HCT116 (cell line): ENCODE data around the gene IQCF2. TPM values are rescaled to one million over a fixed set of nuclear protein-coding genes. Genes with fewer than 3 reads are reported as not detected.

ENCODE experiments used
- ATAC-seq: fragments of 200-7000 bp; cut with Tn5 transposase; 2 replicates; pipeline ENCODE4 v1.9.1; 2020; ENCODE audit warnings: mild to moderate bottlenecking, moderate library complexity
- BruUV-seq: library from RNA; stranded (reverse); fragments of 400-500 nt; replicated peaks from 2 replicates; lab custom pipeline; 2021; lab: Mats Ljungman, UMichigan
- CTCF ChIA-PET: fragments of 300-600 bp; sonication (Branson Sonifier 250); formaldehyde crosslinking; loops from one replicate; lab custom pipeline; 2021; ENCODE audit warnings: antibody characterized with exemption; lab: Charles Lee
- POLR2A ChIA-PET: fragments of 300-600, 350-600 bp; sonication (Branson Sonifier 250); formaldehyde crosslinking; loops from one replicate; lab custom pipeline; 2021; ENCODE audit warnings: antibody characterized with exemption; lab: Charles Lee
- RAD21 ChIA-PET, 2 experiments: fragments of 300-600 bp; sonication (Branson Sonifier 250); formaldehyde crosslinking; loops; one replicate each; lab custom pipeline; 2023; ENCODE audit warnings: low total read pairs in 2 of 2; ENCODE audit not compliant: uncharacterized antibody in 2 of 2, unreplicated experiment in 2 of 2, low non-redundant PET in 1 of 2; lab: Charles Lee
- DNase-seq: peaks from one replicate; pipeline ENCODE4 v3.0.0-alpha.2; 2010; ENCODE audit warnings: low read depth, low spot score
- H2AFZ ChIP-seq: fragments of 200-600 bp; shearing (Covaris generic), sonication (generic); 2 replicates; pipeline ENCODE4 v1.6.1; 2017; ENCODE audit warnings: low read depth, mixed run types, mixed read lengths, antibody characterized with exemption, low read length; ENCODE audit not compliant: poor library complexity, severe bottlenecking
- H3K27ac ChIP-seq: 2 replicates; pipeline ENCODE4 v1.5.1; 2012; ENCODE audit warnings: low read depth, low read length
- H3K27me3 ChIP-seq: fragments of 200-600 bp; sonication (generic); 2 replicates; pipeline ENCODE4 v1.6.1; 2016; ENCODE audit warnings: mixed run types, low read length, mixed read lengths; ENCODE audit not compliant: insufficient read depth
- H3K36me3 ChIP-seq, 2 experiments: fragments of 200-500 bp in 1 of 2; fragments of 200-600 bp in 1 of 2; sonication (Bioruptor generic) in 1 of 2; sonication (generic) in 1 of 2; 2 replicates each; pipeline versions ENCODE4 v1.5.1 to v1.6.1; 2014 to 2016; ENCODE audit warnings: low read length in 2 of 2, inconsistent platforms in 1 of 2, mixed read lengths in 1 of 2, mixed run types in 1 of 2; ENCODE audit not compliant: insufficient read depth in 2 of 2, control insufficient read depth in 1 of 2
- H3K4me1 ChIP-seq, 2 experiments: fragments of 200-600 bp in 1 of 2; sonication (generic) in 1 of 2; 2 replicates each; pipeline versions ENCODE4 v1.5.1 to v1.6.1; 2012 to 2017; ENCODE audit warnings: low read length in 2 of 2, inconsistent platforms in 1 of 2, mild to moderate bottlenecking in 1 of 2, mixed read lengths in 1 of 2, mixed run types in 1 of 2, moderate library complexity in 1 of 2; ENCODE audit not compliant: insufficient read depth in 2 of 2, control insufficient read depth in 1 of 2
- H3K4me2 ChIP-seq: fragments of 200-600 bp; sonication (generic); 2 replicates; pipeline ENCODE4 v1.6.1; 2017; ENCODE audit warnings: mixed run types, low read length, mixed read lengths
- H3K4me3 ChIP-seq, 2 experiments: fragments of 200-600 bp in 1 of 2; sonication (generic) in 1 of 2; replicated peaks in 1 of 2; 2 replicates each; pipeline ENCODE4 v1.5.1; 2011 to 2016; ENCODE audit warnings: low read length in 2 of 2, control low read depth in 1 of 2, low read depth in 1 of 2, mild to moderate bottlenecking in 1 of 2, mixed read lengths in 1 of 2, mixed run types in 1 of 2
- H3K79me2 ChIP-seq: fragments of 200-600 bp; sonication (generic); 2 replicates; pipeline ENCODE4 v1.6.1; 2017; ENCODE audit warnings: mild to moderate bottlenecking, mixed run types, low read length, moderate library complexity, mixed read lengths; ENCODE audit not compliant: insufficient read depth
- H3K9ac ChIP-seq: fragments of 200-600 bp; sonication (generic); 2 replicates; pipeline ENCODE4 v1.6.1; 2016; ENCODE audit warnings: low read length, mixed read lengths
- H3K9me2 ChIP-seq: fragments of 200-600 bp; sonication (generic), shearing (Covaris generic); 2 replicates; pipeline ENCODE4 v1.6.1; 2017; ENCODE audit warnings: mixed run types, mild to moderate bottlenecking, moderate library complexity; ENCODE audit not compliant: insufficient read depth
- H3K9me3 ChIP-seq, 2 experiments: fragments of 200-500 bp in 1 of 2; fragments of 200-600 bp in 1 of 2; sonication (Bioruptor generic) in 1 of 2; sonication (generic) in 1 of 2; 2 replicates each; pipeline ENCODE4 v1.6.1; 2014 to 2017; ENCODE audit warnings: low read length in 2 of 2, mixed read lengths in 2 of 2, inconsistent platforms in 1 of 2, low read depth in 1 of 2, mild to moderate bottlenecking in 1 of 2, mixed run types in 1 of 2, moderate library complexity in 1 of 2; ENCODE audit not compliant: control insufficient read depth in 1 of 2, insufficient read depth in 1 of 2
- H4K20me1 ChIP-seq: fragments of 200-600 bp; sonication (generic), shearing (Covaris generic); 2 replicates; pipeline ENCODE4 v1.6.1; 2017; ENCODE audit warnings: mixed run types, mild to moderate bottlenecking, moderate library complexity; ENCODE audit not compliant: insufficient read depth
- CBX3 ChIP-seq: IDR thresholded peaks from 2 replicates; pipeline ENCODE4 v1.6.1; 2012; ENCODE audit warnings: low read depth
- EGR1 ChIP-seq: IDR thresholded peaks from 2 replicates; pipeline ENCODE4 v1.6.1; 2012; ENCODE audit warnings: low read depth
- ELF1 ChIP-seq: IDR thresholded peaks from 2 replicates; pipeline ENCODE4 v1.6.1; 2012; ENCODE audit warnings: low read depth, borderline replicate concordance
- EZH2phosphoT487 ChIP-seq: fragments of 200-600 bp; IDR thresholded peaks from 2 replicates; pipeline ENCODE4 v1.6.1; 2018; ENCODE audit warnings: antibody characterized with exemption, borderline replicate concordance
- POLR2A ChIP-seq: IDR thresholded peaks from 2 replicates; pipeline ENCODE4 v1.7.0; 2011; ENCODE audit warnings: borderline replicate concordance; ENCODE audit not compliant: insufficient read depth, insufficient read length; ENCODE audit errors: extremely low read depth
- SRF ChIP-seq: IDR thresholded peaks from 2 replicates; pipeline ENCODE4 v1.6.1; 2012; ENCODE audit warnings: low read depth
- YY1 ChIP-seq: IDR thresholded peaks from 2 replicates; pipeline ENCODE4 v1.6.1; 2011; ENCODE audit warnings: low read length, low read depth, moderate library complexity, mild to moderate bottlenecking; ENCODE audit not compliant: insufficient replicate concordance; ENCODE audit errors: extremely low read depth
- intact Hi-C: fragments of 100-400 bp; cut with micrococcal nuclease; formaldehyde crosslinking; loops from 2 replicates; pipeline ENCODE4 v1.10.0; 2022
- total RNA-seq: library from RNA; stranded (reverse); gene quantifications from one replicate; pipeline ENCODE4 v1.2.1, GENCODE V29; 2021; ENCODE audit not compliant: unreplicated experiment
- TF ChIP-seq, protein P1 (sequence below), 3 experiments: fragments of 200-600 bp in 1 of 3; sonication (generic) in 1 of 3; IDR thresholded peaks in 2 of 3; conservative IDR thresholded peaks in 1 of 3; 2 replicates each; pipeline ENCODE4 v1.5.1; 2012 to 2017; ENCODE audit warnings: low read depth in 2 of 3, low read length in 2 of 3, antibody characterized with exemption in 1 of 3, borderline replicate concordance in 1 of 3, control low read depth in 1 of 3, mild to moderate bottlenecking in 1 of 3, mixed read lengths in 1 of 3, mixed run types in 1 of 3, moderate library complexity in 1 of 3; ENCODE audit not compliant: insufficient read depth in 1 of 3
- TF ChIP-seq, protein P2 (sequence below): IDR thresholded peaks from 2 replicates; pipeline ENCODE4 v1.6.1; 2012; ENCODE audit warnings: low read depth
- TF ChIP-seq, protein P3 (sequence below): IDR thresholded peaks from 2 replicates; pipeline ENCODE4 v1.6.1; 2011; ENCODE audit warnings: mild to moderate bottlenecking, low read length, moderate library complexity; ENCODE audit not compliant: insufficient replicate concordance; ENCODE audit errors: extremely low read depth

Gene IQCF2
- total RNA-seq, 1 experiment from 2014 or later = not detected

DNA sequence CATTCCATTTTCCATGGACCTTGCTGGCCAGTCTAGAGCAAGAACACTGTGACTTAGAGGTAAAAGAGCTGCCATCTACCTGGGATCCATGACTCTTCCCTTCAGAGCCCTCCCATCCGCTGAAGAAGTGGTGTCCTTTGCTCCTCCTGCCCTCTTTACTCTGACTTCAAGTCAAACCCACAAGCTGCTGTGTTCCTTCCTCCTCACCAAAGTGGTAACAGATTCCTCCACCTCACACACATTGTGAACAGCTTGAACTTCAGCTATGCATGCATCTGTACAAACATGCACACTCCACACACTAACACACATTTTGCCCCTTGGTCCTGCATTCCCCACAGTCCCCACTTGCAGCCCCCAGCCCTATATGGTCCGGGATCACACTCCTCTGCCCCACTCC is 13.0 kb downstream of the IQCF2 start:
- Histone ChIP-seq H3K4me1 (peaks cover 0 to 9% of the 10 kb centered on the region in 2 experiments; a peak in 2 of 4 replicates), H3K27me3 (no peaks in the 10 kb centered on the region), H3K4me3 (no peak overlapping the region), H3K9me3 (no peaks in the 10 kb centered on the region), H3K4me2 (no peak overlapping the region), H4K20me1 (no peaks in the 10 kb centered on the region), H3K9me2 (no peaks in the 10 kb centered on the region), H3K79me2 (no peaks in the 10 kb centered on the region), H2AFZ (no peak overlapping the region), H3K9ac (no peak overlapping the region), H3K27ac (no peak overlapping the region), H3K36me3 (no peaks in the 10 kb centered on the region)
- ChIA-PET POLR2A (no interaction called here), RAD21 (no interaction called here), CTCF (no interaction called here)
- no peak for DNase-seq
- no peak for ATAC-seq
- TF ChIP-seq, protein P1, sequence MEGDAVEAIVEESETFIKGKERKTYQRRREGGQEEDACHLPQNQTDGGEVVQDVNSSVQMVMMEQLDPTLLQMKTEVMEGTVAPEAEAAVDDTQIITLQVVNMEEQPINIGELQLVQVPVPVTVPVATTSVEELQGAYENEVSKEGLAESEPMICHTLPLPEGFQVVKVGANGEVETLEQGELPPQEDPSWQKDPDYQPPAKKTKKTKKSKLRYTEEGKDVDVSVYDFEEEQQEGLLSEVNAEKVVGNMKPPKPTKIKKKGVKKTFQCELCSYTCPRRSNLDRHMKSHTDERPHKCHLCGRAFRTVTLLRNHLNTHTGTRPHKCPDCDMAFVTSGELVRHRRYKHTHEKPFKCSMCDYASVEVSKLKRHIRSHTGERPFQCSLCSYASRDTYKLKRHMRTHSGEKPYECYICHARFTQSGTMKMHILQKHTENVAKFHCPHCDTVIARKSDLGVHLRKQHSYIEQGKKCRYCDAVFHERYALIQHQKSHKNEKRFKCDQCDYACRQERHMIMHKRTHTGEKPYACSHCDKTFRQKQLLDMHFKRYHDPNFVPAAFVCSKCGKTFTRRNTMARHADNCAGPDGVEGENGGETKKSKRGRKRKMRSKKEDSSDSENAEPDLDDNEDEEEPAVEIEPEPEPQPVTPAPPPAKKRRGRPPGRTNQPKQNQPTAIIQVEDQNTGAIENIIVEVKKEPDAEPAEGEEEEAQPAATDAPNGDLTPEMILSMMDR (IDR thresholded peaks at IDR 0.05 in 2 of 3, conservative IDR thresholded peaks at IDR 0.05 in 1 of 3; ENCODE audit: borderline replicate concordance in 1 of 3, insufficient read depth in 1 of 3, low read depth in 2 of 3, low read length in 2 of 3) = no peak
- no TSS peak for BruUV-seq
- intact Hi-C loops = no loop called here

DNA sequence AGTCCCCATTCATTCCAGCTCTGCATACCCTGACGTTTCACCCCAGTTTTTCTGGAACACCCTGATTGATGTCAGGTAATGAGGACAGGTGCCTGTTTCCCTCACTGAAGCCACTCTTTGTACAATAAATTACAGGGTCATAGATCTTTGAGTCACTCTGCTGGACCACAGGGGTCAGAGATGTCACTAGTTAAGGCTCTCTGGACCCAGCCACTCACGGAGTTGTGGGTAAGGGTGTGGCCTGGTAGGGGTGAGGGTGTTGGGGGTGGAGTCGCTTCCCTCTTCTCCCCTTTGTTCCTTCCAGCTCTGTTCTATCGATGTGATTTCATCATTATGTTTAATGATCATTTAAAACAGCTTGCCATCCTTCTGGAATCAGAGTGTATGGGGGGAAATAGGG is 13.5 kb downstream of the IQCF2 start:
- H2AFZ ChIP-seq = no peak overlapping the region
- POLR2A ChIA-PET = no interaction called here
- H3K79me2 ChIP-seq = no peaks in the 10 kb centered on the region
- peak overlapping the region; percentile 6; the same call in 1 of the 2 replicates for H3K4me2 ChIP-seq
- no peaks in the 10 kb centered on the region for H3K36me3 ChIP-seq
- BruUV-seq = no TSS peak
- no peaks in the 10 kb centered on the region for H3K9me3 ChIP-seq
- H3K27ac ChIP-seq = no peak overlapping the region
- H3K9ac ChIP-seq = no peak overlapping the region
- H3K4me1 ChIP-seq = peaks cover 0 to 9% of the 10 kb centered on the region in 2 experiments; a peak in 2 of 4 replicates
- no peak for DNase-seq
- TF ChIP-seq, protein P2, sequence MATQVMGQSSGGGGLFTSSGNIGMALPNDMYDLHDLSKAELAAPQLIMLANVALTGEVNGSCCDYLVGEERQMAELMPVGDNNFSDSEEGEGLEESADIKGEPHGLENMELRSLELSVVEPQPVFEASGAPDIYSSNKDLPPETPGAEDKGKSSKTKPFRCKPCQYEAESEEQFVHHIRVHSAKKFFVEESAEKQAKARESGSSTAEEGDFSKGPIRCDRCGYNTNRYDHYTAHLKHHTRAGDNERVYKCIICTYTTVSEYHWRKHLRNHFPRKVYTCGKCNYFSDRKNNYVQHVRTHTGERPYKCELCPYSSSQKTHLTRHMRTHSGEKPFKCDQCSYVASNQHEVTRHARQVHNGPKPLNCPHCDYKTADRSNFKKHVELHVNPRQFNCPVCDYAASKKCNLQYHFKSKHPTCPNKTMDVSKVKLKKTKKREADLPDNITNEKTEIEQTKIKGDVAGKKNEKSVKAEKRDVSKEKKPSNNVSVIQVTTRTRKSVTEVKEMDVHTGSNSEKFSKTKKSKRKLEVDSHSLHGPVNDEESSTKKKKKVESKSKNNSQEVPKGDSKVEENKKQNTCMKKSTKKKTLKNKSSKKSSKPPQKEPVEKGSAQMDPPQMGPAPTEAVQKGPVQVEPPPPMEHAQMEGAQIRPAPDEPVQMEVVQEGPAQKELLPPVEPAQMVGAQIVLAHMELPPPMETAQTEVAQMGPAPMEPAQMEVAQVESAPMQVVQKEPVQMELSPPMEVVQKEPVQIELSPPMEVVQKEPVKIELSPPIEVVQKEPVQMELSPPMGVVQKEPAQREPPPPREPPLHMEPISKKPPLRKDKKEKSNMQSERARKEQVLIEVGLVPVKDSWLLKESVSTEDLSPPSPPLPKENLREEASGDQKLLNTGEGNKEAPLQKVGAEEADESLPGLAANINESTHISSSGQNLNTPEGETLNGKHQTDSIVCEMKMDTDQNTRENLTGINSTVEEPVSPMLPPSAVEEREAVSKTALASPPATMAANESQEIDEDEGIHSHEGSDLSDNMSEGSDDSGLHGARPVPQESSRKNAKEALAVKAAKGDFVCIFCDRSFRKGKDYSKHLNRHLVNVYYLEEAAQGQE = no peak
- TF ChIP-seq YY1 = no peak
- TF ChIP-seq EGR1 = no peak
- TF ChIP-seq CBX3 = no peak
- no peak for TF ChIP-seq SRF
- TF ChIP-seq EZH2phosphoT487 = no peak
- no peak for TF ChIP-seq POLR2A
- TF ChIP-seq, protein P3, sequence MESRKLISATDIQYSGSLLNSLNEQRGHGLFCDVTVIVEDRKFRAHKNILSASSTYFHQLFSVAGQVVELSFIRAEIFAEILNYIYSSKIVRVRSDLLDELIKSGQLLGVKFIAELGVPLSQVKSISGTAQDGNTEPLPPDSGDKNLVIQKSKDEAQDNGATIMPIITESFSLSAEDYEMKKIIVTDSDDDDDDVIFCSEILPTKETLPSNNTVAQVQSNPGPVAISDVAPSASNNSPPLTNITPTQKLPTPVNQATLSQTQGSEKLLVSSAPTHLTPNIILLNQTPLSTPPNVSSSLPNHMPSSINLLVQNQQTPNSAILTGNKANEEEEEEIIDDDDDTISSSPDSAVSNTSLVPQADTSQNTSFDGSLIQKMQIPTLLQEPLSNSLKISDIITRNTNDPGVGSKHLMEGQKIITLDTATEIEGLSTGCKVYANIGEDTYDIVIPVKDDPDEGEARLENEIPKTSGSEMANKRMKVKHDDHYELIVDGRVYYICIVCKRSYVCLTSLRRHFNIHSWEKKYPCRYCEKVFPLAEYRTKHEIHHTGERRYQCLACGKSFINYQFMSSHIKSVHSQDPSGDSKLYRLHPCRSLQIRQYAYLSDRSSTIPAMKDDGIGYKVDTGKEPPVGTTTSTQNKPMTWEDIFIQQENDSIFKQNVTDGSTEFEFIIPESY = no peak
- TF ChIP-seq ELF1 = no peak
- TF ChIP-seq, all 23 proteins: peak for 0
- H4K20me1 ChIP-seq = no peaks in the 10 kb centered on the region
- ATAC-seq = peak; percentile 77
- ChIA-PET CTCF (no interaction called here), RAD21 (no interaction called here)
- intact Hi-C loops = no loop called here
- no peaks in the 10 kb centered on the region for H3K9me2 ChIP-seq
- no peak overlapping the region for H3K4me3 ChIP-seq
- H3K27me3 ChIP-seq = no peaks in the 10 kb centered on the region
